A549 (cell line): ENCODE data around the gene PLA1A.

Experiments
- CBX8 ChIP-seq: fragments of 200-600 bp; sonication (generic); IDR thresholded peaks from 2 replicates; pipeline ENCODE4 v1.6.1; 2016
- ELK1 ChIP-seq: fragments of 150-350 bp; IDR thresholded peaks from 2 replicates; pipeline ENCODE4 v1.6.1; 2014; ENCODE audit warnings: low read depth, mild to moderate bottlenecking, low read length
- EP300 ChIP-seq, 2 experiments: fragments of >200 bp; sonication (Bioruptor Twin); formaldehyde crosslinking; IDR thresholded peaks; 2 replicates in 1 of 2; 3 replicates in 1 of 2; pipeline ENCODE4 v1.6.1; 2016 to 2017
- FOXS1 ChIP-seq: fragments of 250-450 bp; sonication (Bioruptor Pico); IDR thresholded peaks from 2 replicates; pipeline ENCODE4 v1.5.0; 2020; ENCODE audit warnings: mild to moderate bottlenecking, moderate library complexity
- MAZ ChIP-seq: fragments of 150-350 bp; IDR thresholded peaks from 2 replicates; pipeline ENCODE4 v1.6.1; 2014; ENCODE audit warnings: antibody characterized with exemption, low read depth, low read length, borderline replicate concordance
- MYC ChIP-seq: IDR thresholded peaks from 2 replicates; pipeline ENCODE4 v1.6.1; 2012; ENCODE audit warnings: mild to moderate bottlenecking, inconsistent platforms, low read length, improper control_type of control experiment, borderline replicate concordance
- POLR2A ChIP-seq: IDR thresholded peaks from 2 replicates; pipeline ENCODE4 v1.6.1; 2012; ENCODE audit warnings: mild to moderate bottlenecking, low read length
- RFX5 ChIP-seq: fragments of 450-650 bp; IDR thresholded peaks from 2 replicates; pipeline ENCODE4 v1.7.1; 2014; ENCODE audit warnings: antibody characterized with exemption, mild to moderate bottlenecking, moderate library complexity
- TFCP2L1 ChIP-seq: fragments of 250-450 bp; sonication (Bioruptor Pico); IDR thresholded peaks from 2 replicates; pipeline ENCODE4 v1.5.0; 2021; ENCODE audit warnings: mild to moderate bottlenecking
- TF ChIP-seq, protein P1 (sequence below): fragments of 250-450 bp; sonication (Bioruptor Pico); IDR thresholded peaks from 2 replicates; pipeline ENCODE4 v1.5.0; 2021; ENCODE audit warnings: mild to moderate bottlenecking, moderate library complexity, borderline replicate concordance
- TF ChIP-seq, protein P2 (sequence below): fragments of >200 bp; sonication (Bioruptor Twin); formaldehyde crosslinking; IDR thresholded peaks from 3 replicates; pipeline ENCODE4 v1.5.1; 2016
- TF ChIP-seq, protein P3 (sequence below): IDR thresholded peaks from 2 replicates; pipeline ENCODE4 v1.6.1; 2012
- TF ChIP-seq, protein P4 (sequence below): IDR thresholded peaks from 2 replicates; pipeline ENCODE4 v1.6.1; 2012; ENCODE audit warnings: low read depth, borderline replicate concordance

DNA sequence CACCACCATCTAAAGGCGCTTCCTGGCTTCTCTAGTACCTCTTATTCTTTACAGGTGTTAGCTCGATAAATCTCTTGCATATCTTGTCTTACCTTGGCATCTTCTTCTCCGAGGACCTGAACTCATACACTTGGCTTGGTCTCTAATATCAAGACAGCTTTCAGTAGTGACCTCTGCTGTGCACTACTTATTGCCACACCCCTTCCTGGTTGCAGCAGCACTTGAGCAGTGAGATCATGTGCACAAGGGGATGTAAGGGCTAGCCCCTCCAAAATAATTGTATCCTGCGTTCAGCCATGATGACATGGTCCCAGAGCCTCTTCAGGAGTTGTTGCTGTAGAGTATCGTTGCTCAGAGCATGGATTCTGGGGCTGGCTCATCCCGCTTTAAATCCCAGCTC, 1.3 kb upstream of the PLA1A start:
- TF ChIP-seq, protein P1, sequence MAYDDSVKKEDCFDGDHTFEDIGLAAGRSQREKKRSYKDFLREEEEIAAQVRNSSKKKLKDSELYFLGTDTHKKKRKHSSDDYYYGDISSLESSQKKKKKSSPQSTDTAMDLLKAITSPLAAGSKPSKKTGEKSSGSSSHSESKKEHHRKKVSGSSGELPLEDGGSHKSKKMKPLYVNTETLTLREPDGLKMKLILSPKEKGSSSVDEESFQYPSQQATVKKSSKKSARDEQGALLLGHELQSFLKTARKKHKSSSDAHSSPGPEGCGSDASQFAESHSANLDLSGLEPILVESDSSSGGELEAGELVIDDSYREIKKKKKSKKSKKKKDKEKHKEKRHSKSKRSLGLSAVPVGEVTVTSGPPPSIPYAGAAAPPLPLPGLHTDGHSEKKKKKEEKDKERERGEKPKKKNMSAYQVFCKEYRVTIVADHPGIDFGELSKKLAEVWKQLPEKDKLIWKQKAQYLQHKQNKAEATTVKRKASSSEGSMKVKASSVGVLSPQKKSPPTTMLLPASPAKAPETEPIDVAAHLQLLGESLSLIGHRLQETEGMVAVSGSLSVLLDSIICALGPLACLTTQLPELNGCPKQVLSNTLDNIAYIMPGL: no peak
- TF ChIP-seq, protein P2, sequence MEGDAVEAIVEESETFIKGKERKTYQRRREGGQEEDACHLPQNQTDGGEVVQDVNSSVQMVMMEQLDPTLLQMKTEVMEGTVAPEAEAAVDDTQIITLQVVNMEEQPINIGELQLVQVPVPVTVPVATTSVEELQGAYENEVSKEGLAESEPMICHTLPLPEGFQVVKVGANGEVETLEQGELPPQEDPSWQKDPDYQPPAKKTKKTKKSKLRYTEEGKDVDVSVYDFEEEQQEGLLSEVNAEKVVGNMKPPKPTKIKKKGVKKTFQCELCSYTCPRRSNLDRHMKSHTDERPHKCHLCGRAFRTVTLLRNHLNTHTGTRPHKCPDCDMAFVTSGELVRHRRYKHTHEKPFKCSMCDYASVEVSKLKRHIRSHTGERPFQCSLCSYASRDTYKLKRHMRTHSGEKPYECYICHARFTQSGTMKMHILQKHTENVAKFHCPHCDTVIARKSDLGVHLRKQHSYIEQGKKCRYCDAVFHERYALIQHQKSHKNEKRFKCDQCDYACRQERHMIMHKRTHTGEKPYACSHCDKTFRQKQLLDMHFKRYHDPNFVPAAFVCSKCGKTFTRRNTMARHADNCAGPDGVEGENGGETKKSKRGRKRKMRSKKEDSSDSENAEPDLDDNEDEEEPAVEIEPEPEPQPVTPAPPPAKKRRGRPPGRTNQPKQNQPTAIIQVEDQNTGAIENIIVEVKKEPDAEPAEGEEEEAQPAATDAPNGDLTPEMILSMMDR: no peak
- TF ChIP-seq, protein P3, sequence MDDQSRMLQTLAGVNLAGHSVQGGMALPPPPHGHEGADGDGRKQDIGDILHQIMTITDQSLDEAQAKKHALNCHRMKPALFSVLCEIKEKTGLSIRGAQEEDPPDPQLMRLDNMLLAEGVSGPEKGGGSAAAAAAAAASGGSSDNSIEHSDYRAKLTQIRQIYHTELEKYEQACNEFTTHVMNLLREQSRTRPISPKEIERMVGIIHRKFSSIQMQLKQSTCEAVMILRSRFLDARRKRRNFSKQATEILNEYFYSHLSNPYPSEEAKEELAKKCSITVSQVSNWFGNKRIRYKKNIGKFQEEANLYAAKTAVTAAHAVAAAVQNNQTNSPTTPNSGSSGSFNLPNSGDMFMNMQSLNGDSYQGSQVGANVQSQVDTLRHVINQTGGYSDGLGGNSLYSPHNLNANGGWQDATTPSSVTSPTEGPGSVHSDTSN: no peak
- TF ChIP-seq FOXS1: no peak
- TF ChIP-seq TFCP2L1 (CRISPR knock-in tag): no peak
- no peak for TF ChIP-seq EP300 (IDR thresholded peaks at IDR 0.05)
- no peak for TF ChIP-seq CBX8
- no peak for TF ChIP-seq RFX5
- no peak for TF ChIP-seq MYC
- TF ChIP-seq, protein P4, sequence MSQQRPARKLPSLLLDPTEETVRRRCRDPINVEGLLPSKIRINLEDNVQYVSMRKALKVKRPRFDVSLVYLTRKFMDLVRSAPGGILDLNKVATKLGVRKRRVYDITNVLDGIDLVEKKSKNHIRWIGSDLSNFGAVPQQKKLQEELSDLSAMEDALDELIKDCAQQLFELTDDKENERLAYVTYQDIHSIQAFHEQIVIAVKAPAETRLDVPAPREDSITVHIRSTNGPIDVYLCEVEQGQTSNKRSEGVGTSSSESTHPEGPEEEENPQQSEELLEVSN: no peak
- TF ChIP-seq ELK1: no peak
- no peak for TF ChIP-seq POLR2A
- no peak for TF ChIP-seq MAZ
